CD4-positive, alpha-beta T cell (primary cell): Measurements from ENCODE around the gene NTM. TPM values are rescaled to one million over a fixed set of nuclear protein-coding genes. Genes with fewer than 3 reads are reported as not detected.

Source experiments
- ATAC-seq: fragments of 200-7000 bp; cut with Tn5 transposase; one replicate; pipeline ENCODE4 v1.10.0; 2022; ENCODE audit warnings: mild to moderate bottlenecking; ENCODE audit not compliant: poor library complexity
- CTCF ChIA-PET: fragments of 350-600 bp; sonication (Branson Sonifier 250); formaldehyde crosslinking; loops from one replicate; lab custom pipeline; 2021; ENCODE audit warnings: antibody characterized with exemption, inconsistent platforms; lab: Charles Lee
- POLR2A ChIA-PET: fragments of 350-600 bp; sonication (Branson Sonifier 250); formaldehyde crosslinking; loops from one replicate; lab custom pipeline; 2021; ENCODE audit warnings: antibody characterized with exemption, inconsistent platforms; lab: Charles Lee
- DNase-seq, 14 experiments: peaks; one replicate each; pipeline ENCODE4 v3.0.0-alpha.2; 2013 to 2020; ENCODE audit warnings: mixed read lengths in 2 of 14
- H3K27ac ChIP-seq, 2 donors: one replicate each; pipeline versions ENCODE4 v1.5.1 to v1.7.0; 2013; ENCODE audit warnings: low read length in 2 of 2, low read depth in 1 of 2, mild to moderate bottlenecking in 1 of 2
- H3K27me3 ChIP-seq, 2 experiments: 1 replicate in 1 of 2; 2 replicates in 1 of 2; pipeline versions ENCODE4 v1.6.1 to v1.7.0; 2013; ENCODE audit warnings: low read length in 2 of 2, control low read depth in 1 of 2, mild to moderate bottlenecking in 1 of 2, moderate library complexity in 1 of 2; ENCODE audit not compliant: insufficient read depth in 2 of 2, control insufficient read depth in 1 of 2
- H3K36me3 ChIP-seq: one replicate; pipeline ENCODE4 v1.6.1; 2013; ENCODE audit warnings: low read length, control low read depth; ENCODE audit not compliant: insufficient read depth
- H3K4me1 ChIP-seq: one replicate; pipeline ENCODE4 v1.6.1; 2013; ENCODE audit warnings: low read length, control low read depth; ENCODE audit not compliant: insufficient read depth
- H3K4me3 ChIP-seq: one replicate; pipeline ENCODE4 v1.5.1; 2013; ENCODE audit warnings: mild to moderate bottlenecking, low read length, moderate library complexity
- H3K9me3 ChIP-seq, 2 experiments: 1 replicate in 1 of 2; 2 replicates in 1 of 2; pipeline versions ENCODE4 v1.6.1 to v1.7.0; 2013; ENCODE audit warnings: low read length in 2 of 2, mild to moderate bottlenecking in 2 of 2, control low read depth in 1 of 2, moderate library complexity in 1 of 2; ENCODE audit not compliant: control insufficient read depth in 1 of 2, insufficient read depth in 1 of 2
- H3K27ac Mint-ChIP-seq: one replicate; pipeline ENCODE4 v1.8.0; 2020; ENCODE audit warnings: mixed read lengths
- H3K27me3 Mint-ChIP-seq: one replicate; pipeline ENCODE4 v1.8.0; 2021; ENCODE audit warnings: mixed read lengths
- H3K36me3 Mint-ChIP-seq: one replicate; pipeline ENCODE4 v1.8.0; 2021; ENCODE audit warnings: low read depth, mixed read lengths
- H3K4me1 Mint-ChIP-seq: one replicate; pipeline ENCODE4 v1.8.0; 2021; ENCODE audit warnings: low read depth, mixed read lengths
- H3K4me3 Mint-ChIP-seq: one replicate; pipeline ENCODE4 v1.8.0; 2020; ENCODE audit warnings: mild to moderate bottlenecking, mixed read lengths
- H3K9me3 Mint-ChIP-seq: one replicate; pipeline ENCODE4 v1.8.0; 2020; ENCODE audit warnings: mixed read lengths
- intact Hi-C, 2 experiments: fragments of 100-400 bp; cut with DNase I in 1 of 2; cut with micrococcal nuclease in 1 of 2; formaldehyde crosslinking; loops; one replicate each; pipeline versions ENCODE4 v1.15.1 to v1.9.0; 2023 to 2025; cut with DNase I, micrococcal nuclease
- total RNA-seq, 174 experiments: library from RNA in 2 of 174; stranded (reverse) in 2 of 174; gene quantifications; one replicate each; pipeline ENCODE4 v1.2.3 and lab custom pipeline; 2021 to 2026
- TF ChIP-seq, protein P1 (sequence below): fragments of 200-600 bp; IDR thresholded peaks from one replicate; pipeline ENCODE4 v1.8.0; 2022; ENCODE audit warnings: antibody characterized with exemption, mild to moderate bottlenecking

Gene NTM
- total RNA-seq, 2 experiments from 2014 or later: not detected

DNA sequence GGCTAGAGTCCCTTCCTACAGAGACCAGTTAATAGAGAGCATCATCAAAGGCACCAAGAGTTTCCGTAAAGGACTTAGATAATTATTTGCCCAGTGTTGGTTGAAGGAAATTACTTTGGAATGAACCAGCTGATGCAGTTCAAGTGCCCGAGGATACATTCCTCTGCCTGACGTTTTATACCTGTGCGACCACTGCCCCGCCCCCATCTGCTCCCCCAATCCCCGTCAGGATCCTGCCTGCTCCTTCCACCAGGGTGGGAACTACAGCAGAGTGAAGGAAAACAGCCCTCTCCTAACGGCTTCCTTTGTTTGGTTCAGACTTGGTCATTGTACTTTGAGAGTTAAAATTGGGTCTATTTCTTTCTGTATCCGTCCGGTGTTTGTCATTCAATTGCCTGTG, 761.5 kb downstream of the NTM start:
- ATAC-seq (no peak), DNase-seq (no peak)
- ChIA-PET CTCF (no interaction called here), POLR2A (no interaction called here)
- TF ChIP-seq, protein P1, sequence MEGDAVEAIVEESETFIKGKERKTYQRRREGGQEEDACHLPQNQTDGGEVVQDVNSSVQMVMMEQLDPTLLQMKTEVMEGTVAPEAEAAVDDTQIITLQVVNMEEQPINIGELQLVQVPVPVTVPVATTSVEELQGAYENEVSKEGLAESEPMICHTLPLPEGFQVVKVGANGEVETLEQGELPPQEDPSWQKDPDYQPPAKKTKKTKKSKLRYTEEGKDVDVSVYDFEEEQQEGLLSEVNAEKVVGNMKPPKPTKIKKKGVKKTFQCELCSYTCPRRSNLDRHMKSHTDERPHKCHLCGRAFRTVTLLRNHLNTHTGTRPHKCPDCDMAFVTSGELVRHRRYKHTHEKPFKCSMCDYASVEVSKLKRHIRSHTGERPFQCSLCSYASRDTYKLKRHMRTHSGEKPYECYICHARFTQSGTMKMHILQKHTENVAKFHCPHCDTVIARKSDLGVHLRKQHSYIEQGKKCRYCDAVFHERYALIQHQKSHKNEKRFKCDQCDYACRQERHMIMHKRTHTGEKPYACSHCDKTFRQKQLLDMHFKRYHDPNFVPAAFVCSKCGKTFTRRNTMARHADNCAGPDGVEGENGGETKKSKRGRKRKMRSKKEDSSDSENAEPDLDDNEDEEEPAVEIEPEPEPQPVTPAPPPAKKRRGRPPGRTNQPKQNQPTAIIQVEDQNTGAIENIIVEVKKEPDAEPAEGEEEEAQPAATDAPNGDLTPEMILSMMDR: no peak
- Histone ChIP-seq H3K9me3 (peaks cover 0 to 8% of the 10 kb centered on the region in 2 experiments), H3K27ac (no peak overlapping the region), H3K4me3 (no peak overlapping the region), H3K36me3 (no peaks in the 10 kb centered on the region), H3K27me3 (peaks cover 0 to 2% of the 10 kb centered on the region in 2 experiments), H3K4me1 (no peaks in the 10 kb centered on the region)
- Mint-ChIP-seq H3K4me3 (no peak overlapping the region), H3K27me3 (no peaks in the 10 kb centered on the region), H3K4me1 (peaks cover 5% of the 10 kb centered on the region), H3K36me3 (no peaks in the 10 kb centered on the region), H3K9me3 (no peaks in the 10 kb centered on the region), H3K27ac (no peak overlapping the region)
- intact Hi-C loops: no loop called here

DNA sequence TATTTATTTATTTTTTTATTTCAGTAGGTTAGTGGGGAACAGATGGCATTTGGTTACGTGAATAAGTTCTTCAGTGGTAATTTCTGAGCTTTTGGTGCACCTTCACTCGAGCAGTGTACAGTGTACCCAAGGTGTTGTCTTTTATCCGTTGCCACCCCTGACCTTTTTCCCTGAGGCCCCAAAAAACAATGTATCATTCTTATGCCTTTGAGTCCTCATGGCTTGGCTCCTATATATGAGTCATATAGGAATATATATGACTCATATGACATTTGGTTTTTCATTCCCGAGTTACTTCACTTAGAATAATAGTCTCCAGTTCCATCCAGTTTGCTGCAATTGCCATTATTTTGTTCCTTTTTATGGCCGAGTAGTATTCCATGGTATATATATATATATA, 763.9 kb downstream of the NTM start:
- DNase-seq: no peak
- H3K9me3 ChIP-seq: peaks cover 0 to 13% of the 10 kb centered on the region in 2 experiments
- H3K27me3 Mint-ChIP-seq: no peaks in the 10 kb centered on the region
- ChIA-PET CTCF (no interaction called here), POLR2A (no interaction called here)
- H3K27ac Mint-ChIP-seq: no peak overlapping the region
- ATAC-seq: no peak
- no peak overlapping the region for H3K4me3 Mint-ChIP-seq
- H3K9me3 Mint-ChIP-seq: no peaks in the 10 kb centered on the region
- no peaks in the 10 kb centered on the region for H3K36me3 Mint-ChIP-seq
- no peaks in the 10 kb centered on the region for H3K36me3 ChIP-seq
- H3K4me3 ChIP-seq: no peak overlapping the region
- no peaks in the 10 kb centered on the region for H3K4me1 ChIP-seq
- TF ChIP-seq, protein P1: no peak
- no peaks in the 10 kb centered on the region for H3K4me1 Mint-ChIP-seq
- H3K27ac ChIP-seq: no peak overlapping the region
- H3K27me3 ChIP-seq: peaks cover 0 to 2% of the 10 kb centered on the region in 2 experiments
- intact Hi-C loops: no loop called here

DNA sequence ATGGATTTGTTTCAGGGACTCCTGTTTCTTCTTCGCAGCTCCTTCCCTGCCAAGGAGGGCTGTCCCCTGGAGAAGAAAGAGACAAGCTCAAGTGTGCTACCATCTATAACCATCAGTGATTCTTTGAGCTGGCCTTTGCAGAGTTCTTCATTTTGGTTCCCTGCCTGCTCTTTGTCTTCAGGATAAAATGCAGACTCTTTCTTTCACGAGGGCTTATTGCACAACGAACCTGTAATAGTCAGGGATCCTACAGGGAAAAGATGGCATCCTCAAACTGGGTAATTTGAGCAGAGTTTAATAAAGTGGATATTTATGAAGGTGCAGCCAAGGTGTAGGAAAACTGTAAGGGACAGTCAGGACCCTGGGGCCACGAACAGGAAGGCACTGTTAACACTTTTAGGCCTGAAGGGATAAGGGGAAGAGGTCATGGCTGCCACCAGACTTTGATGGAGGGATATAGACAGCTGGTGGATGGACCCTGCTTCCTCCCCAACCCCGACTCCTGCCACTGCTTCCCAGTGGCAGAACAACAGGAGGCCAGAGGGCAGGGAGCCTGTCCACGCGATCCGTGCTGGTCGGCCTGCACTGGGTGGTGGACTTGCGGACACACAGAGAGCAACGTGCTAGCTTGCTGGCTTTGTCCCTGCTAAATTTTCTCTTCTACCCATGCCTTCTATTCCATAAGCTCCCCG, 767.0 kb downstream of the NTM start:
- no peak overlapping the region for H3K4me3 ChIP-seq
- Mint-ChIP-seq H3K4me1 (no peaks in the 10 kb centered on the region), H3K27me3 (no peaks in the 10 kb centered on the region), H3K36me3 (no peaks in the 10 kb centered on the region), H3K4me3 (no peak overlapping the region), H3K27ac (no peak overlapping the region), H3K9me3 (no peaks in the 10 kb centered on the region)
- H3K9me3 ChIP-seq: peaks cover 0 to 17% of the 10 kb centered on the region in 2 experiments
- H3K27ac ChIP-seq: no peak overlapping the region
- POLR2A ChIA-PET: no interaction called here
- TF ChIP-seq, protein P1: no peak
- intact Hi-C loops: no loop called here
- ATAC-seq (no peak), DNase-seq (no peak)
- H3K4me1 ChIP-seq: no peaks in the 10 kb centered on the region
- CTCF ChIA-PET: no interaction called here
- H3K36me3 ChIP-seq: no peaks in the 10 kb centered on the region
- H3K27me3 ChIP-seq: peaks cover 0 to 2% of the 10 kb centered on the region in 2 experiments
